ENCODE data around the gene SMTN.

- no peak for TF ChIP-seq POLR2AphosphoS5 (IDR thresholded peaks at IDR 0.05)
- TF ChIP-seq CTCF (IDR thresholded peaks at IDR 0.05): no peak
- no peak for TF ChIP-seq POLR2A (IDR thresholded peaks at IDR 0.05)
Measured at GRCh38 chr22:31085928-31086327, 4.8 kb downstream of the SMTN start.

Data from breast epithelium (tissue), 3 donors.